Right hindlimb (tissue), 1 donor: ENCODE results near the gene MRPS31.
"Not testable (repeated sequence)": the region's sequence is repeated elsewhere in the genome, so short reads cannot be mapped to it uniquely, and the experiment has no call there.

Source experiments
- DNase-seq: peaks from one replicate; pipeline ENCODE4 v3.0.0-alpha.2; 2018

MRPS31 gene

GRCh38 chr13:40756042-40756441, 14.9 kb downstream of the MRPS31 start:
- DNase-seq, result no peak

GRCh38 chr13:40755082-40755700, 15.8 kb downstream of the MRPS31 start:
- DNase-seq, result no peak

GRCh38 chr13:40749327-40749726, 21.7 kb downstream of the MRPS31 start:
- DNase-seq, result no peak

- DNase-seq, result not testable (repeated sequence)
These were observed 35.8 kb downstream of the MRPS31 start for GRCh38 chr13:40735232-40735548.

GRCh38 chr13:40734536-40735231, 36.3 kb downstream of the MRPS31 start:
- not testable (repeated sequence) for DNase-seq

GRCh38 chr13:40732658-40733057, 38.3 kb downstream of the MRPS31 start:
- no peak for DNase-seq

- no peak for DNase-seq
These were observed 42.4 kb downstream of the MRPS31 start for GRCh38 chr13:40728595-40728994.

GRCh38 chr13:40714433-40714832, 56.6 kb downstream of the MRPS31 start:
- DNase-seq, result not testable (repeated sequence)

- no peak for DNase-seq
These were observed 64.6 kb downstream of the MRPS31 start for GRCh38 chr13:40706439-40706838.

- no peak for DNase-seq
These were observed 73.3 kb downstream of the MRPS31 start for GRCh38 chr13:40697711-40698110.

- DNase-seq, result no peak
These were observed 76.6 kb downstream of the MRPS31 start for GRCh38 chr13:40694426-40694825.

GRCh38 chr13:40692946-40693345, 78.0 kb downstream of the MRPS31 start:
- DNase-seq, result no peak

GRCh38 chr13:40688781-40689180, 82.2 kb downstream of the MRPS31 start:
- no peak for DNase-seq

- no peak for DNase-seq
These were observed 88.3 kb downstream of the MRPS31 start for GRCh38 chr13:40682449-40683240.

GRCh38 chr13:40681341-40682146, 89.4 kb downstream of the MRPS31 start:
- peak; percentile 48 for DNase-seq

- no peak for DNase-seq
These were observed 90.2 kb downstream of the MRPS31 start for GRCh38 chr13:40680659-40681323.

GRCh38 chr13:40679480-40679985, 91.5 kb downstream of the MRPS31 start:
- DNase-seq, result no peak
